Measurements from ENCODE around the gene TMEM108.

Gene TMEM108

DNA sequence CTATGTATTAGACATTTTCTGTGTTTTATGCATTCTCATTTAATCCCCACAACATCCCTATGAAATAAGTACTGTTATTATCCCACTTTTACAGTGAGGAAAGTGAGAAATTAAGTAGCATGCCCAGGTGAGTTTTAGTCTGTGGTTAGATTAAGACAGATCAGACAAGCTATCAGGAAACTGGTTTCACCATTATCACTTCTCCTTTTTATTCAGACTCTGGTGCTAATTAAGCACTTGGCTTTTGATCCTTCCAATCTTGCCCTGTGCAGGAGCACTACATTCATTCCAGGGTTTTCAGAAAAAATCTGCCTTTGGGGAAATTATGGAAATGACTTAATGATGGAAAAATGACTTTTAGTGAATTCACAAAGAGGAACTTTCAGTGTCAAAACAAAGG, 115.2 kb downstream of the TMEM108 start:
- Mint-ChIP-seq H3K27me3 (ENCODE audit: low read depth) (no peaks in the 10 kb centered on the region), H3K36me3 (ENCODE audit: low read depth) (no peaks in the 10 kb centered on the region), H3K4me1 (ENCODE audit: low read depth) (no peaks in the 10 kb centered on the region), H3K9me3 (peaks cover 4% of the 10 kb centered on the region), H3K27ac (no peak overlapping the region), H3K4me3 (no peak overlapping the region)

GRCh38 chr3:133157716-133158115, 119.5 kb downstream of the TMEM108 start:
- no peak overlapping the region for H3K27ac Mint-ChIP-seq
- no peaks in the 10 kb centered on the region for H3K4me1 Mint-ChIP-seq (ENCODE audit: low read depth)
- H3K9me3 Mint-ChIP-seq: peaks cover 4% of the 10 kb centered on the region
- H3K27me3 Mint-ChIP-seq (ENCODE audit: low read depth): no peaks in the 10 kb centered on the region
- no peak overlapping the region for H3K4me3 Mint-ChIP-seq
- no peaks in the 10 kb centered on the region for H3K36me3 Mint-ChIP-seq (ENCODE audit: low read depth)

GRCh38 chr3:133158686-133159085, 120.5 kb downstream of the TMEM108 start:
- H3K36me3 Mint-ChIP-seq (ENCODE audit: low read depth): no peaks in the 10 kb centered on the region
- H3K4me1 Mint-ChIP-seq (ENCODE audit: low read depth): no peaks in the 10 kb centered on the region
- H3K9me3 Mint-ChIP-seq: peaks cover 4% of the 10 kb centered on the region
- H3K27me3 Mint-ChIP-seq (ENCODE audit: low read depth): no peaks in the 10 kb centered on the region
- no peak overlapping the region for H3K4me3 Mint-ChIP-seq
- no peak overlapping the region for H3K27ac Mint-ChIP-seq

DNA sequence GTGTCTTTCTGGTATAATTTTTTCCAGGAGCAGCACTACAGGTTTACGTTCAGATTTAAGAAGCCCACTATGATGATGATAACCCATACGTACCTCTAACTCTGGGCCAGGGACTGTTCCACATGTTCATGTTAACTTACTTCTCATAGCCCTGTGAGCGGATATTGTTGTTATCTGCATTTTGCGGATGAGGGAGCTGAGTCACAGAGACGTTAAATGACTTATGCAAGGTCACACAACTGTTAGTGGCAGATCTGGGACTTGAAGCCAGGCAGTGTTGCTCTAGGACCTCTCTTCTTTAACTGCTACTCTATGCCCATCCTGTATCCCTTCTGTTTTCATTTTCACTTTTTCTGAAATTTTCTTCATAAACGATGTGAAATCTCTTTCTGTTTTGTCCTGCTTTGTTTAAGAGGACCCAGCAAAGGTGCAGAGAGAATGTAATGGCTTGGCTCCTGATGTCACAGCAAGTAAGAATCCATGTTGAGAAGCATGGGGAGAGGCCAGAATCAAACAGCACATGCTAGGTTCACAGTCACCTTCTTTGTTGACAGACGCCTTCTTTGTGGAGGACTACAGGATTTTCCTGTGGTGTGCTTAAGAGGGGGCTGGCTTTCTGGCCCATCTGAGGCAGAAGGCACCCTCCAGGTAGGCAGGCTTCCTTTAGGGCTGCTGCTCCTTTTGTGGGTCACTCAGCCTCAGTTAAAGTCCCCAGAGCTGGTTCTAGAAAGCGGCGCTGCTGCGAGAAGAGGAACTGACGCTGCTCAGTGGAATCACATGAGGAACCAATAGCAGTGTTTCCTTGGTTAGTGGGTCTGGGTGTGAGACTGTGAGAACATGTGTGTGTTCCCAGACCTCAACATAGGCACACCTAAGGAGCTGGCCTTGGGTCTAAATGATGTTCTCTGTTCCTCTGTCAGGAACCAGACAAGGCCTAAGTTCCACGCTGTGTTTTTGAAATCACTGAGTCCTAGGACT, 121.6 kb downstream of the TMEM108 start:
- Mint-ChIP-seq H3K4me3 (no peak overlapping the region), H3K27me3 (ENCODE audit: low read depth) (no peaks in the 10 kb centered on the region), H3K36me3 (ENCODE audit: low read depth) (no peaks in the 10 kb centered on the region), H3K9me3 (peaks cover 4% of the 10 kb centered on the region), H3K27ac (no peak overlapping the region), H3K4me1 (ENCODE audit: low read depth) (no peaks in the 10 kb centered on the region)

- H3K4me3 Mint-ChIP-seq: no peak overlapping the region
- H3K27ac Mint-ChIP-seq: no peak overlapping the region
- H3K27me3 Mint-ChIP-seq (ENCODE audit: low read depth): no peaks in the 10 kb centered on the region
- no peaks in the 10 kb centered on the region for H3K9me3 Mint-ChIP-seq
- H3K36me3 Mint-ChIP-seq (ENCODE audit: low read depth): no peaks in the 10 kb centered on the region
- H3K4me1 Mint-ChIP-seq (ENCODE audit: low read depth): no peaks in the 10 kb centered on the region
Measured at GRCh38 chr3:133161656-133162055, 123.5 kb downstream of the TMEM108 start.

- no peaks in the 10 kb centered on the region for H3K36me3 Mint-ChIP-seq (ENCODE audit: low read depth)
- H3K27me3 Mint-ChIP-seq (ENCODE audit: low read depth): no peaks in the 10 kb centered on the region
- H3K27ac Mint-ChIP-seq: no peak overlapping the region
- no peaks in the 10 kb centered on the region for H3K9me3 Mint-ChIP-seq
- H3K4me3 Mint-ChIP-seq: no peak overlapping the region
- no peaks in the 10 kb centered on the region for H3K4me1 Mint-ChIP-seq (ENCODE audit: low read depth)
Measured at GRCh38 chr3:133162265-133162664, 124.1 kb downstream of the TMEM108 start.

DNA sequence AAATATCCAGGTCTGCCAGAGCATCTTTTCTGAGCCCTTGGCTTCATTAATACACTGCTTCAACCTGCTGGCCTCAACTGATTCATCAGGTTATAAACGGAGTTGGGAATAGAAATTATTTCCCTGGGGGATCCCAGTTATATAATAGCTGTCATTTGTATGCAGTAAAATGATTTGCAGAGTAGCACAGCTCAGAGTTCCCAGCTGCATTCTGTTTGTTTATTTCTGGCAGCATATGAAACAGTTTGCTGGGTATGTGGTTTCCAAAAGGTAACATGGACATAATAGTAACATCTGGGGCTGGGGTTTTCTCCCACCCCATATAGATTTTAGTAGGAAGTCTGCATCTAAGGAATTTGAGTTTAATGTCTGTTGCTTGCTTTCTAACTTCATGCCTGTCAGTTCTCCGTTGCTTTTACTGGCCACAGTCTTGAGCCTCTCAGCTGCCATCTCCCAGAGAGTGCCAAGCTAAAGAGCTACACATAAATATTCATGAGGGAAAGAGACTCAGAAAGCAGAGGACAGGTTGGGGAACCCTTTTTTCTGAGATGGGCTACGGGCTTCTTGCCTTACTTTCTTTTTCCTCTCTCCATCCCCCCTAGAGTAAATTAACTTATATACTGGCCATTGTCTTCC, 124.6 kb downstream of the TMEM108 start:
- Mint-ChIP-seq H3K27me3 (ENCODE audit: low read depth) (no peaks in the 10 kb centered on the region), H3K9me3 (no peaks in the 10 kb centered on the region), H3K4me3 (no peak overlapping the region), H3K36me3 (ENCODE audit: low read depth) (no peaks in the 10 kb centered on the region), H3K27ac (no peak overlapping the region), H3K4me1 (ENCODE audit: low read depth) (no peaks in the 10 kb centered on the region)

DNA sequence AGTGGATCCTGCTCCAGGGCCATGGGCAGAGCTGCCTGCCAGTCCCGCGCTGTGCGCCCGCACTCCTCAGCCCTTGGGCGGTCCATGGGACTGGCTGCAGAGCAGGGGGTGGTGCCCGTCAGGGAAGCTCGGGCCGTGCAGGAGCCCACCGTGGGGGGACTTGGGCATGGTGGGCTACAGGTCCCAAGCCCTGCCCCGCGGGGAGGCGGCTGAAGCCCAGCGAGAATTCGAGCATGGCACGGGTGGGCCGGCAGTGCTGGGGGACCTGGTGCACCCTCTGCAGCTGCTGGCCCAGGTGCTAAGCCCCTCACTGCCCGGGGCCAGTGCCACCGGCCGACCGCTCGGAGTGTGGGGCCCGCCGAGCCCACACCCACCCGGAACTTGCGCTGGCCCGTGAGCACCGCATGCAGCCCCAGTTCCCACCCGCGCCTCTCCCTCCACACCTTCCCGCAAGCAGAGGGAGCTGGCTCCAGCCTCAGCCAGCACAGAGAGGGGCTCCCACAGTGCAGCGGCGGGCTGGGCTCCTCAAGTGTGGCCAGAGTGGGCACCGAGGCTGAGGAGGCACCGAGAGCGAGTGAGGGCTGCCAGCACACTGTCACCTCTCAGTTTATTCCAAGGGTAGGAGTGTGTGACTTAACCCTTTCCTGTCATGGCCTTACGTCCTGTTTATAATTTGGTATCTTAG, 129.3 kb downstream of the TMEM108 start:
- Mint-ChIP-seq H3K4me3 (no peak overlapping the region), H3K27me3 (ENCODE audit: low read depth) (peaks cover 4% of the 10 kb centered on the region), H3K9me3 (no peaks in the 10 kb centered on the region), H3K36me3 (ENCODE audit: low read depth) (no peaks in the 10 kb centered on the region), H3K4me1 (ENCODE audit: low read depth) (peaks cover 2% of the 10 kb centered on the region), H3K27ac (no peak overlapping the region)

- Mint-ChIP-seq H3K36me3 (ENCODE audit: low read depth) (no peaks in the 10 kb centered on the region), H3K4me1 (ENCODE audit: low read depth) (peaks cover 2% of the 10 kb centered on the region), H3K9me3 (no peaks in the 10 kb centered on the region), H3K4me3 (no peak overlapping the region), H3K27me3 (ENCODE audit: low read depth) (peaks cover 4% of the 10 kb centered on the region), H3K27ac (no peak overlapping the region)
Measured at GRCh38 chr3:133168025-133168401, 129.8 kb downstream of the TMEM108 start.

- Mint-ChIP-seq H3K27ac (no peak overlapping the region), H3K9me3 (no peaks in the 10 kb centered on the region), H3K27me3 (ENCODE audit: low read depth) (peaks cover 4% of the 10 kb centered on the region), H3K4me3 (no peak overlapping the region), H3K4me1 (ENCODE audit: low read depth) (peaks cover 2% of the 10 kb centered on the region), H3K36me3 (ENCODE audit: low read depth) (no peaks in the 10 kb centered on the region)
Measured at GRCh38 chr3:133169331-133170068, 131.3 kb downstream of the TMEM108 start.

DNA sequence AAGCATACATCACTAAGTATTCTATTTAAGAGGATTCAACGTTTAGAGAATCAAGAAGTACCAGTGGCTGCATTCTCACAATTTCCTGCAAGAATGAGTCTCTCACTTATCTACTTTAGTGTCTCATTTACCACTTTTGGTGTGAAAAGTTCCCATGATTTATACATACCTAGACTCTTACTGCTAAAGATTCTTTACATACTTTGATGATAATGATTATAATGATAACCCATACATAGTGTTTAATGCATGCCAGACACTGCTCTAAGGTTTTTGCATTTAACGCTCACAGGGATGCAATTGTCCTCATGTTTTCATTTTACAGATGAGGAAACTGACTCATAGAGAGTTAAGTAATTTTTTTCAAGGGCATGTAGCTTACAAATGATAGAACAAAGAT, 133.6 kb downstream of the TMEM108 start:
- Mint-ChIP-seq H3K9me3 (no peaks in the 10 kb centered on the region), H3K36me3 (ENCODE audit: low read depth) (no peaks in the 10 kb centered on the region), H3K4me3 (no peak overlapping the region), H3K27me3 (ENCODE audit: low read depth) (peaks cover 4% of the 10 kb centered on the region), H3K27ac (no peak overlapping the region), H3K4me1 (ENCODE audit: low read depth) (peaks cover 2% of the 10 kb centered on the region)

- Mint-ChIP-seq H3K4me1 (ENCODE audit: low read depth) (no peaks in the 10 kb centered on the region), H3K27ac (no peak overlapping the region), H3K9me3 (no peaks in the 10 kb centered on the region), H3K36me3 (ENCODE audit: low read depth) (no peaks in the 10 kb centered on the region), H3K4me3 (no peak overlapping the region), H3K27me3 (ENCODE audit: low read depth) (peaks cover 3% of the 10 kb centered on the region)
Measured at GRCh38 chr3:133181392-133182150, 143.4 kb downstream of the TMEM108 start.

DNA sequence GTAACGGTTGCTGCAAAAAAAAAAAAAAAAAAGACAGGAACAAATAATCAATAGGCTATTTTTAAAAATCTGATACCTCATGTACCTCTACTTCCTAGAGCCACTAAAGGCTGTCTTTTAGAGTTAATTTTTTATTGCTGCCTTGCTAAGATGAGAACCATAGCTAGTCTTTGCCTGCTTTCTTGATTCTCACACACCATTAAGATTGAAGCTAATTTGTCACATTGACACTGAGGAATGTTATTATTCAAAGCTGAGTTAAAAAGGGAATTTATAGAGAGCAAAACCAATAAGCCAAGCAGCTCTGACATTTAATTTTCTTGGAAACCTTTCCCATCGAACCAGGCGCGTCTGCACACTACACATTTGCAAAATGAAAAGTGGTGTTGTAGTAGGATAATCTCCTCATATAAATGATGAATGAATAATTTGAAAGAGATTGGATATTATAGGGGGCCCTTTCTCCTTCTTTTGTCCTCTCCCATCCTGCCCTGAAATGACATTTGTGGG, 149.7 kb downstream of the TMEM108 start:
- no peak overlapping the region for H3K4me3 Mint-ChIP-seq
- H3K36me3 Mint-ChIP-seq (ENCODE audit: low read depth): no peaks in the 10 kb centered on the region
- H3K27ac Mint-ChIP-seq: no peak overlapping the region
- peaks cover 3% of the 10 kb centered on the region for H3K27me3 Mint-ChIP-seq (ENCODE audit: low read depth)
- no peaks in the 10 kb centered on the region for H3K4me1 Mint-ChIP-seq (ENCODE audit: low read depth)
- H3K9me3 Mint-ChIP-seq: no peaks in the 10 kb centered on the region
